Esophagus squamous epithelium (tissue), 5 donors: ENCODE measurements around the gene RGS14. TPM values are rescaled to one million over a fixed set of nuclear protein-coding genes. Genes with fewer than 3 reads are reported as not detected.

Experiments
- DNase-seq: peaks from one replicate; lab custom pipeline; 2025; lab: John Stamatoyannopoulos, UW
- H3K27ac ChIP-seq, 4 donors: fragments of 200-600 bp; sonication (generic); one replicate each; pipeline ENCODE4 v1.5.1; 2016 to 2019; ENCODE audit warnings: mild to moderate bottlenecking in 1 of 4
- H3K27me3 ChIP-seq, 4 donors: fragments of 200-600 bp; sonication (generic); 1 replicate in 3 of 4; 2 replicates in 1 of 4; pipeline versions ENCODE4 v1.5.1 to v1.6.0; 2017 to 2021; ENCODE audit warnings: antibody characterized with exemption in 1 of 4
- H3K36me3 ChIP-seq, 3 donors: fragments of 200-600 bp; sonication (generic); one replicate each; pipeline ENCODE4 v1.5.1; 2016 to 2019
- H3K4me1 ChIP-seq, 3 donors: fragments of 200-600 bp; sonication (generic); one replicate each; pipeline ENCODE4 v1.5.1; 2017 to 2019
- H3K4me3 ChIP-seq, 4 donors: fragments of 200-600 bp; sonication (generic); 1 replicate in 3 of 4; 2 replicates in 1 of 4; pipeline ENCODE4 v1.5.1; 2016 to 2019; ENCODE audit warnings: mild to moderate bottlenecking in 2 of 4, moderate library complexity in 1 of 4
- H3K9me3 ChIP-seq, 3 donors: fragments of 200-600 bp; sonication (generic); one replicate each; pipeline ENCODE4 v1.5.1; 2016 to 2019
- CTCF ChIP-seq, 6 experiments: fragments of 450-650 bp in 4 of 6; fragments of 200-600 bp in 2 of 6; sonication (generic) in 2 of 6; IDR thresholded peaks; one replicate each; pipeline ENCODE4 v1.5.1; 2016 to 2019; ENCODE audit warnings: antibody characterized with exemption in 6 of 6, mild to moderate bottlenecking in 4 of 6, moderate library complexity in 4 of 6
- POLR2A ChIP-seq, 4 donors: fragments of 450-650 bp; IDR thresholded peaks; one replicate each; pipeline ENCODE4 v1.6.1; 2017; ENCODE audit warnings: antibody characterized with exemption in 4 of 4, mild to moderate bottlenecking in 4 of 4, moderate library complexity in 3 of 4
- WGBS, 2 donors: methylation state at CpG; one replicate each; pipeline ENCODE4 v1.1.5; 2018; 5-methylcytosine and 5-hydroxymethylcytosine counted together
- intact Hi-C: fragments of 100-400 bp; cut with DNase I; formaldehyde crosslinking; loops from one replicate; pipeline ENCODE4 v1.15.0; 2022
- total RNA-seq, 4 donors: library from RNA; depleted of rRNA; stranded (reverse); fragments of >200 nt; gene quantifications; one replicate each; pipeline ENCODE4 v1.1.0, GENCODE V29; 2016
- donor health status: DM: yes; HTN: yes; CAD: no.

Gene RGS14
- total RNA-seq, 4 donors from 2014 or later, result 32.7 to 37.8 (median 34.8) TPM

DNA sequence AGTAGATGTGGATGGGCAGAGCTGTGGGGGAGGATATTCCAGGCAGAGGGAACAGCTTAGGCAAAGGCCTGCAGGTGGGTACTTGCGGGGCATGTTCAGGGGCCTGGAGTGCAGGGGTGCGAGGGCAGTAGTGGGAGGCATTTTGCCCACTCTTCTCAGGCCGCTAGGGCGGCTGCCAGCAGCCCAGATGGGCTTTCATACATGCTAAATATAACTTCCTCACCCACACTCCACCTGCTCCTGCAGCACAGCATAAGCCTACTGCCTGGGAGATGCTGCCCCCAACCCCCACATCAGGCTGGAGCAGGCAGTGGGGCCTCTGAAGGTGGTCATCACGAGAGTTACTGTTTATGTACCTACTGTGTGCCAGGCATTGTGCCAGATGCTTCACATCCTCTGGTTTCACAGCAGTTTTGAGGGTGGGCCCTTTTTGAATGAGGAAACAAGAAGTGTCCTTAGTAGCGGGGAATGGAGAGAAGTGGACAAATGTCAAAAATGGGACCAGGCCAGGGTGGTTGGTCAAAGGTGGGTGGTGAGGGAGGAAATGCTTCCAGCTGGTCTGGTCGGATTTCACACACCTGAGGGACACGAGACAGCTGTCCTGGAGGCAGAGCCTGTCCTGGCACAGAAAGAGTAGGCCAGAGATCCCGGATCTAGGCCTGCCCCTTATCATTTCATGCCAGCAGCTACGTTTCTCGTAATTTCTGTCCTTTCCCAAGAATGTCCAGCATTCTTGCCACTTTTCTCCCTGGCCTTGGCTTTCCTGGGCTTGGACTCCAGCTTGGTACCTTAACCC lies 12.1 kb downstream of the RGS14 start:
- peak overlapping the region; percentile 86 to 93 (median 92) for H3K27ac ChIP-seq
- peaks cover 51 to 97% (median 67%) of the 10 kb centered on the region in 3 donors for H3K4me1 ChIP-seq
- H3K4me3 ChIP-seq, result no peak overlapping the region
- intact Hi-C loops, result no loop called here
- H3K9me3 ChIP-seq, result no peaks in the 10 kb centered on the region
- peaks cover 0 to 4% (median 0%) of the 10 kb centered on the region in 3 donors for H3K36me3 ChIP-seq
- WGBS, 2 donors, result 54 to 58% methylated on average over 10 of the region's 11 CpGs
- no peaks in the 10 kb centered on the region for H3K27me3 ChIP-seq
- TF ChIP-seq CTCF (IDR thresholded peaks at IDR 0.05) (no peak), POLR2A (IDR thresholded peaks at IDR 0.05) (no peak)
- no peak for DNase-seq

DNA sequence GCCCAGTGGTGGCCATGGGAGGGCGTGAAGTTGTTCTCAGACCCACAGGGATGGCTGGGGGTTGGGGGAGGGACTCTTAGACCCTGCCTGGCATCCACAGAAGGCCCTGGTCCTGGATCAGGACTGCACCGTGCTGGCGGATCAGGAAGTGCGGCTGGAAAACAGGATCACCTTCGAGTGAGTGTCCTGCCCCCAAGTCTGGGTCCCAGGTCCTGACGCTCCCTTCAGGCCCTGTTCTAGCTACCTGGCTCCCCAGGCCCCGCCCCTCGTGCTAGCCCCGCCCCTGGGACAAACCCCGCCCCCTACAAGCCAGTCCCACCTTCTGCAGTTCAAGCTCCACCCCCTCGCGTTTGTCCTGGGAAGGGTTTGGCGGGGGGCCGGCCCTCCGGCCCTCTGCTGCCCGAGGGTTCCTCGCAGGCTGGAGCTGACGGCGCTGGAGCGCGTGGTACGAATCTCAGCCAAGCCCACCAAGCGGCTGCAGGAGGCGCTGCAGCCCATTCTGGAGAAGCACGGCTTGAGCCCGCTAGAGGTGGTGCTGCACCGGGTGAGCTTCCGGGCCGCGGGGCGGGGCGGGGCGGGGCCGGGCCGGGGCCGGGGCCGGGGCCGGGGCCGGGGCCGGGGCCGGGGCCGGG lies 12.9 kb downstream of the RGS14 start:
- peak overlapping the region; percentile 86 to 93 (median 92) for H3K27ac ChIP-seq
- intact Hi-C loops, result no loop called here
- H3K4me3 ChIP-seq, result peak overlapping the region; percentile 45 to 68 (median 53)
- no CpG with 5 or more reads among the region's 42 CpGs for WGBS, 2 donors
- no peak for TF ChIP-seq POLR2A (IDR thresholded peaks at IDR 0.05)
- TF ChIP-seq CTCF (IDR thresholded peaks at IDR 0.05), result peak in 5 of 6 experiments; percentile 44 to 87 (median 70)
- no peak for DNase-seq
- H3K4me1 ChIP-seq, result peaks cover 51 to 100% (median 69%) of the 10 kb centered on the region in 3 donors
- H3K36me3 ChIP-seq, result peaks cover 0 to 4% (median 0%) of the 10 kb centered on the region in 3 donors
- no peaks in the 10 kb centered on the region for H3K27me3 ChIP-seq
- H3K9me3 ChIP-seq, result no peaks in the 10 kb centered on the region

- Histone ChIP-seq H3K9me3 (no peaks in the 10 kb centered on the region), H3K4me3 (peak overlapping the region; percentile 45 to 68 (median 53)), H3K27ac (peak overlapping the region; percentile 86 to 93 (median 92)), H3K4me1 (peaks cover 44 to 100% (median 62%) of the 10 kb centered on the region in 3 donors), H3K36me3 (peaks cover 0 to 4% (median 0%) of the 10 kb centered on the region in 3 donors), H3K27me3 (no peaks in the 10 kb centered on the region)
- WGBS, 2 donors, result 40 to 60% methylated on average over 14 to 15 of the region's 26 CpGs
- no peak for DNase-seq
- intact Hi-C loops, result no loop called here
- peak in 1 of 4 donors; percentile 12 for TF ChIP-seq POLR2A (IDR thresholded peaks at IDR 0.05)
- TF ChIP-seq CTCF (IDR thresholded peaks at IDR 0.05), result no peak
These were observed 13.7 kb downstream of the RGS14 start for GRCh38 chr5:177371120-177372033.

DNA sequence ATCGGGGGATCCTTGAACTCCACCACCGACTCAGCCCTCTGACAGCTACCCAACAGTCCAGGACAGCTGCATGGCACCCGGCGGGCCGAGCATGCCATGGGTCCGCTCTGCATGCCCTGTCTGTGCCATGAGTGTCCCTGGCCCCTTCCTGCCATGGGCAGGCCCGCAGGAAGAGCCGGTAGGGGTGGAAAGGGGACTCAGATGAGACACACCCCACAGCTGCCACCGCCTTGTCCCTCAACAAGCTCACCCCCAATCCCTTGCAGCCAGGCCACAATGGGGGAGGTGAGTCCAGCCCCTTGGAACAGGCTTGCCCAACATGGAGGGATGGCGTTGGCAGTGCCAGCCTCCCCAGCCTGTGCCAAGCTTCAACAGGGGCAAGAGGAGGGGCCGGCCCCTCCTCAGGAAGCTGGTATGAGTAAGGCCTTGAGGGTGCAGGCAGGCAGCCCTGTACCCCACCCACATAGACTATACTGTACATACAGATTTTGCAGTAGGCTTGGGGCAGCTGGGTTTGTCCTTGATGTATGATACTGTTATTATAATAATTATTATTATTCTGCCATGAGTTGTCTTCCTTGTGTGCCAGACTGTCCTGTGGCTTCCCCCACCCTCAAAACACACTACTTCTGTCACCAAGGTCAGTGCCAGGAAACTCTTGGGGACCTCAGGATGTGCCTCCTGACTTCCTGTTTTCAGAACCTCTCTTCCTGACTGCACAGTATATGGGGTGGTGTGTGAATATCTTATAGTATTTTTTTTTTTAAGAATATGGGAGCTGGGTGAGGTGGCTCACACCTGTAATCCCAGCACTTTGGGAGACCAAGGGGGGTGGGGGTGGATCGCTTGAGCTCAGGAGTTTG lies 14.5 kb downstream of the RGS14 start:
- intact Hi-C loops, result no loop called here
- TF ChIP-seq POLR2A (IDR thresholded peaks at IDR 0.05), result peak in 1 of 4 donors; percentile 8
- no peak for TF ChIP-seq CTCF (IDR thresholded peaks at IDR 0.05)
- H3K36me3 ChIP-seq, result peaks cover 0 to 4% (median 0%) of the 10 kb centered on the region in 3 donors
- peak overlapping the region; percentile 45 to 68 (median 53) for H3K4me3 ChIP-seq
- no peak for DNase-seq
- peak overlapping the region; percentile 86 to 93 (median 92) for H3K27ac ChIP-seq
- no peaks in the 10 kb centered on the region for H3K9me3 ChIP-seq
- H3K27me3 ChIP-seq, result no peaks in the 10 kb centered on the region
- WGBS, 2 donors, result 37 to 46% methylated on average over 2 to 3 of the region's 12 CpGs
- peaks cover 37 to 97% (median 59%) of the 10 kb centered on the region in 3 donors for H3K4me1 ChIP-seq
